IMR-90 (cell line): ENCODE measurements around the gene FOSB. TPM values are rescaled to one million over a fixed set of nuclear protein-coding genes. Genes with fewer than 3 reads are reported as not detected.
A peak's percentile ranks its signal among the peaks of the same experiment; 100 is the strongest.

Experiments used
- ATAC-seq: fragments of 200-7000 bp; cut with Tn5 transposase; 2 replicates; pipeline ENCODE4 v1.9.1; 2020; ENCODE audit warnings: low read depth, mild to moderate bottlenecking, moderate library complexity
- BruUV-seq: library from RNA; stranded (reverse); fragments of 400-500 nt; replicated peaks from 2 replicates; lab custom pipeline; 2021; lab: Mats Ljungman, UMichigan
- CTCF ChIA-PET: fragments of 300-600 bp; formaldehyde crosslinking; extraction: SDS; loops from one replicate; lab custom pipeline; 2021; ENCODE audit warnings: antibody characterized with exemption; lab: Yijun Ruan, JAX
- POLR2A ChIA-PET: fragments of 300-600 bp; sonication (Branson Sonifier 250); formaldehyde crosslinking; loops from one replicate; lab custom pipeline; 2022; ENCODE audit warnings: antibody characterized with exemption; ENCODE audit not compliant: unreplicated experiment; lab: Charles Lee
- DNase-seq: peaks from one replicate; pipeline ENCODE4 v3.0.0; 2013
- H2AFZ ChIP-seq: replicated peaks from 2 replicates; pipeline ENCODE3; 2013; ENCODE audit warnings: low read length, mild to moderate bottlenecking; ENCODE audit not compliant: poor library complexity
- H2AK5ac ChIP-seq: 2 replicates; pipeline ENCODE4 v1.6.1; 2013; ENCODE audit warnings: low read depth, low read length, inconsistent platforms
- H2AK9ac ChIP-seq: replicated peaks from 2 replicates; pipeline ENCODE3; 2013; ENCODE audit warnings: mild to moderate bottlenecking, low read depth, low read length, moderate library complexity; ENCODE audit not compliant: poor library complexity
- H2BK120ac ChIP-seq: 2 replicates; pipeline ENCODE4 v1.6.1; 2013; ENCODE audit warnings: low read depth, low read length, inconsistent platforms
- H2BK15ac ChIP-seq: 3 replicates; pipeline ENCODE4 v1.6.1; 2013; ENCODE audit warnings: low read depth, low read length, inconsistent platforms
- H2BK20ac ChIP-seq: 2 replicates; pipeline ENCODE4 v1.6.1; 2013; ENCODE audit warnings: low read depth, mild to moderate bottlenecking, inconsistent platforms, low read length, moderate library complexity
- H2BK5ac ChIP-seq: 2 replicates; pipeline ENCODE4 v1.6.1; 2013; ENCODE audit warnings: mild to moderate bottlenecking, low read depth, low read length, inconsistent platforms; ENCODE audit not compliant: poor library complexity, severe bottlenecking
- H3K14ac ChIP-seq: replicated peaks from 2 replicates; pipeline ENCODE4 v1.6.1; 2013; ENCODE audit warnings: low read depth, low read length, inconsistent platforms
- H3K18ac ChIP-seq: 2 replicates; pipeline ENCODE4 v1.6.1; 2013; ENCODE audit warnings: low read depth, low read length, control low read depth
- H3K23ac ChIP-seq: 2 replicates; pipeline ENCODE4 v1.6.1; 2013; ENCODE audit warnings: low read depth, low read length, inconsistent platforms
- H3K27ac ChIP-seq: 2 replicates; pipeline ENCODE4 v1.5.1; 2013; ENCODE audit warnings: mild to moderate bottlenecking, control low read depth, low read length; ENCODE audit not compliant: insufficient read depth
- H3K27me3 ChIP-seq: 2 replicates; pipeline ENCODE4 v1.6.1; 2013; ENCODE audit warnings: low read length; ENCODE audit not compliant: control insufficient read depth, insufficient read depth
- H3K36me3 ChIP-seq: 2 replicates; pipeline ENCODE4 v1.6.1; 2013; ENCODE audit warnings: low read length, mixed read lengths; ENCODE audit not compliant: control insufficient read depth, insufficient read depth
- H3K4ac ChIP-seq: 2 replicates; pipeline ENCODE4 v1.6.1; 2013; ENCODE audit warnings: low read depth, low read length, inconsistent platforms
- H3K4me1 ChIP-seq: 2 replicates; pipeline ENCODE4 v1.6.1; 2013; ENCODE audit warnings: low read length, mixed read lengths; ENCODE audit not compliant: control insufficient read depth, insufficient read depth
- H3K4me2 ChIP-seq: 2 replicates; pipeline ENCODE4 v1.6.1; 2013; ENCODE audit warnings: low read depth, mild to moderate bottlenecking, control low read depth, low read length, moderate library complexity
- H3K4me3 ChIP-seq: 2 replicates; pipeline ENCODE4 v1.5.1; 2013; ENCODE audit warnings: low read depth, mild to moderate bottlenecking, control low read depth, low read length, moderate library complexity; ENCODE audit not compliant: insufficient read depth
- H3K56ac ChIP-seq: 2 replicates; pipeline ENCODE4 v1.6.1; 2013; ENCODE audit warnings: low read length, inconsistent platforms; ENCODE audit not compliant: insufficient read depth; ENCODE audit errors: extremely low read depth
- H3K79me1 ChIP-seq, 2 experiments: 2 replicates each; pipeline ENCODE4 v1.6.1; 2013; ENCODE audit warnings: low read length in 2 of 2, inconsistent platforms in 1 of 2, low read depth in 1 of 2
- H3K9ac ChIP-seq: 2 replicates; pipeline ENCODE4 v1.6.1; 2013; ENCODE audit warnings: low read depth, low read length, control low read depth
- H3K9me1 ChIP-seq: 2 replicates; pipeline ENCODE4 v1.6.1; 2013; ENCODE audit warnings: low read length, inconsistent platforms; ENCODE audit not compliant: insufficient read depth
- H3K9me3 ChIP-seq: 2 replicates; pipeline ENCODE4 v1.6.1; 2013; ENCODE audit warnings: low read length; ENCODE audit not compliant: control insufficient read depth, insufficient read depth
- H4K20me1 ChIP-seq: 2 replicates; pipeline ENCODE4 v1.6.1; 2013; ENCODE audit warnings: low read length, inconsistent platforms; ENCODE audit not compliant: insufficient read depth
- H4K5ac ChIP-seq: 2 replicates; pipeline ENCODE4 v1.6.1; 2013; ENCODE audit warnings: mild to moderate bottlenecking, low read depth, low read length, control low read depth
- H4K8ac ChIP-seq, 2 experiments: 2 replicates each; pipeline ENCODE4 v1.6.1; 2013; ENCODE audit warnings: low read depth in 2 of 2, low read length in 2 of 2, control low read depth in 1 of 2, inconsistent platforms in 1 of 2
- H4K91ac ChIP-seq: 2 replicates; pipeline ENCODE4 v1.6.1; 2013; ENCODE audit warnings: low read depth, low read length, inconsistent platforms; ENCODE audit not compliant: insufficient read depth
- BHLHE40 ChIP-seq: fragments of 150-350 bp; IDR thresholded peaks from 2 replicates; pipeline ENCODE4 v1.6.1; 2016; ENCODE audit warnings: mild to moderate bottlenecking, low read depth, low read length
- CEBPB ChIP-seq: IDR thresholded peaks from 2 replicates; pipeline ENCODE4 v1.6.1; 2012; ENCODE audit warnings: low read depth, low read length, improper control_type of control experiment
- CHD1 ChIP-seq: IDR thresholded peaks from 2 replicates; pipeline ENCODE4 v1.6.1; 2012; ENCODE audit warnings: low read depth, low read length, improper control_type of control experiment
- ELK1 ChIP-seq: fragments of 150-350 bp; IDR thresholded peaks from 2 replicates; pipeline ENCODE4 v1.6.1; 2016; ENCODE audit warnings: low read depth, mild to moderate bottlenecking, low read length, moderate library complexity, borderline replicate concordance
- FOS ChIP-seq: fragments of 150-350 bp; IDR thresholded peaks from 2 replicates; pipeline ENCODE4 v1.6.1; 2016; ENCODE audit warnings: low read depth, low read length
- MAFK ChIP-seq: IDR thresholded peaks from 2 replicates; pipeline ENCODE4 v1.6.1; 2012; ENCODE audit warnings: low read depth, low read length, improper control_type of control experiment
- MAZ ChIP-seq: IDR thresholded peaks from 2 replicates; pipeline ENCODE4 v1.6.1; 2012; ENCODE audit warnings: low read depth, mild to moderate bottlenecking, low read length, improper control_type of control experiment, moderate library complexity, borderline replicate concordance
- MXI1 ChIP-seq: IDR thresholded peaks from 2 replicates; pipeline ENCODE4 v1.6.1; 2012; ENCODE audit warnings: low read depth, mild to moderate bottlenecking, low read length, moderate library complexity, borderline replicate concordance
- NFE2L2 ChIP-seq: fragments of 150-350 bp; IDR thresholded peaks from 2 replicates; pipeline ENCODE4 v1.6.1; 2016; ENCODE audit warnings: low read depth, mild to moderate bottlenecking, low read length
- POLR2A ChIP-seq: IDR thresholded peaks from 2 replicates; pipeline ENCODE4 v1.6.1; 2012; ENCODE audit warnings: mild to moderate bottlenecking, low read depth, low read length
- SMC3 ChIP-seq: fragments of 150-350 bp; IDR thresholded peaks from 2 replicates; pipeline ENCODE4 v1.6.1; 2016; ENCODE audit warnings: low read depth, mild to moderate bottlenecking, antibody characterized with exemption, low read length, moderate library complexity
- USF2 ChIP-seq: fragments of 150-350 bp; IDR thresholded peaks from 2 replicates; pipeline ENCODE4 v1.6.1; 2017; ENCODE audit warnings: mild to moderate bottlenecking, antibody characterized with exemption, low read length, low read depth
- WGBS, 2 experiments: methylation state at CpG; one replicate each; pipeline versions ENCODE4 v1.1.5 to v1.1.7; 2013; ENCODE audit warnings: missing lambda C conversion rate in 2 of 2; ENCODE audit not compliant: insufficient read length in 1 of 2; ENCODE audit errors: extremely low coverage in 2 of 2; 5-methylcytosine and 5-hydroxymethylcytosine counted together
- dilution Hi-C: fragments of 300-500 bp; cut with HindIII; formaldehyde crosslinking; loops from one replicate; pipeline ENCODE4 v1.14.3; 2018; ENCODE audit warnings: low sequenced_read_pairs; ENCODE audit not compliant: unreplicated experiment
- in situ Hi-C: fragments of 300-500 bp; cut with MboI; formaldehyde crosslinking; loops from 3 replicates; pipeline ENCODE4 v1.14.3; 2019; ENCODE audit warnings: low sequenced_read_pairs, inconsistent platforms, mixed read lengths
- intact Hi-C: fragments of 100-400 bp; cut with micrococcal nuclease; formaldehyde crosslinking; loops from 2 replicates; pipeline ENCODE4 v1.10.0; 2022
- polyA plus RNA-seq, 3 experiments: library from polyadenylated mRNA; depleted of rRNA; stranded (reverse); fragments of >200 nt; gene quantifications; 2 replicates each; pipeline ENCODE4 v1.2.3, GENCODE V29; 2012; ENCODE audit warnings: low replicate concordance in 1 of 3
- total RNA-seq: library from RNA; depleted of rRNA; stranded (reverse); fragments of >200 nt; gene quantifications from 2 replicates; pipeline ENCODE4 v1.2.3, GENCODE V29; 2012
- TF ChIP-seq, protein P1 (sequence below): conservative IDR thresholded peaks from 2 replicates; pipeline ENCODE4 v1.5.1; 2012; ENCODE audit warnings: mild to moderate bottlenecking, low read depth, low read length, improper control_type of control experiment

FOSB gene
- total and polyA plus RNA-seq, 2 of the 4 experiments (the other 2 are of a cell fraction) = 11.1 to 15.6 TPM

- no peak for ATAC-seq
- Histone ChIP-seq H3K14ac (0 out of 2 replicates have a peak overlapping the region, but pooled peaks have one; percentile 59), H4K5ac (peak overlapping the region; percentile 22; the same call in 1 of the 2 replicates), H4K20me1 (peaks cover 15% of the 10 kb centered on the region; the same call in 1 of the 2 replicates), H2BK15ac (peak overlapping the region; percentile 44; the same call in 1 of the 3 replicates), H3K4me1 (peaks cover 13% of the 10 kb centered on the region), H3K4ac (peak overlapping the region; percentile 47; the same call in 1 of the 2 replicates), H4K8ac (peak overlapping the region; percentile 5 to 80; a peak in 2 of 4 replicates), H3K27ac (no peak overlapping the region), H3K9ac (0 out of 2 replicates have a peak overlapping the region, but pooled peaks have one; percentile 13), H2AK9ac (peak overlapping the region; percentile 43), H3K36me3 (no peaks in the 10 kb centered on the region), H2BK20ac (no peak overlapping the region), H3K4me3 (peak overlapping the region; percentile 76), H3K4me2 (peak overlapping the region; percentile 90), H3K27me3 (no peaks in the 10 kb centered on the region), H3K79me1 (peaks cover 0 to 30% of the 10 kb centered on the region in 2 experiments; a peak in 2 of 4 replicates), H3K56ac (no peak overlapping the region), H3K23ac (no peak overlapping the region), H2BK120ac (no peak overlapping the region), H3K18ac (no peak overlapping the region), H3K9me3 (no peaks in the 10 kb centered on the region), H4K91ac (no peak overlapping the region), H2AFZ (peak overlapping the region; percentile 66), H2AK5ac (peak overlapping the region; percentile 88; the same call in 1 of the 2 replicates), H3K9me1 (peaks cover 3% of the 10 kb centered on the region; the same call in 1 of the 2 replicates), H2BK5ac (peak overlapping the region; percentile 38)
- POLR2A ChIA-PET = no interaction called here
- BruUV-seq = no TSS peak
- in situ Hi-C loops = no loop called here
- intact Hi-C loops = no loop called here
- no CpG with 5 or more reads among the region's 33 CpGs for WGBS, 2 experiments
- dilution Hi-C loops = no loop called here
- CTCF ChIA-PET = interaction anchor here (1.3 to 1.5 kb wide), 3 partner anchors 9 to 31 kb away, joined by 7 to 12 read pairs (median 9); no protein-coding TSS in a partner anchor
- DNase-seq = peak; percentile 67
- TF ChIP-seq SMC3 = no peak
- TF ChIP-seq MAFK = no peak
- peak; percentile 47 for TF ChIP-seq BHLHE40
- TF ChIP-seq, protein P1, sequence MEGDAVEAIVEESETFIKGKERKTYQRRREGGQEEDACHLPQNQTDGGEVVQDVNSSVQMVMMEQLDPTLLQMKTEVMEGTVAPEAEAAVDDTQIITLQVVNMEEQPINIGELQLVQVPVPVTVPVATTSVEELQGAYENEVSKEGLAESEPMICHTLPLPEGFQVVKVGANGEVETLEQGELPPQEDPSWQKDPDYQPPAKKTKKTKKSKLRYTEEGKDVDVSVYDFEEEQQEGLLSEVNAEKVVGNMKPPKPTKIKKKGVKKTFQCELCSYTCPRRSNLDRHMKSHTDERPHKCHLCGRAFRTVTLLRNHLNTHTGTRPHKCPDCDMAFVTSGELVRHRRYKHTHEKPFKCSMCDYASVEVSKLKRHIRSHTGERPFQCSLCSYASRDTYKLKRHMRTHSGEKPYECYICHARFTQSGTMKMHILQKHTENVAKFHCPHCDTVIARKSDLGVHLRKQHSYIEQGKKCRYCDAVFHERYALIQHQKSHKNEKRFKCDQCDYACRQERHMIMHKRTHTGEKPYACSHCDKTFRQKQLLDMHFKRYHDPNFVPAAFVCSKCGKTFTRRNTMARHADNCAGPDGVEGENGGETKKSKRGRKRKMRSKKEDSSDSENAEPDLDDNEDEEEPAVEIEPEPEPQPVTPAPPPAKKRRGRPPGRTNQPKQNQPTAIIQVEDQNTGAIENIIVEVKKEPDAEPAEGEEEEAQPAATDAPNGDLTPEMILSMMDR = no peak
- peak; percentile 13; the same call in 1 of the 2 replicates for TF ChIP-seq USF2
- no peak for TF ChIP-seq MAZ
- no peak for TF ChIP-seq FOS
- no peak for TF ChIP-seq MXI1
- no peak for TF ChIP-seq CHD1
- no peak for TF ChIP-seq POLR2A
- no peak for TF ChIP-seq CEBPB
- peak; percentile 4; the same call in 1 of the 2 replicates for TF ChIP-seq NFE2L2
- no peak for TF ChIP-seq ELK1
Observed at GRCh38 chr19:45469945-45470761, 2.4 kb downstream of the FOSB start.
